T-helper 22 cell (primary cell): Measurements from ENCODE around the gene THAP7.
"Not testable (repeated sequence)": the region's sequence is repeated elsewhere in the genome, so short reads cannot be mapped to it uniquely, and the experiment has no call there.

Experiments used
- DNase-seq: peaks from one replicate; pipeline ENCODE4 v3.0.0-alpha.2; 2020; ENCODE audit warnings: low read depth

THAP7 gene

GRCh38 chr22:21001601-21002325 is at the start of gene THAP7:
Gene THAP7, minus strand, starts transcription at chr22:21002118. Its CDS starts 207 bp downstream, at chr22:21001911.
- DNase-seq = peak; percentile 94

- no peak for DNase-seq
Measured at GRCh38 chr22:21051145-21051830, 49.4 kb upstream of the THAP7 start.

- DNase-seq = not testable (repeated sequence)
Measured at GRCh38 chr22:21048965-21049364, 47.0 kb upstream of the THAP7 start.

- not testable (repeated sequence) for DNase-seq
Measured at GRCh38 chr22:21048448-21048847, 46.5 kb upstream of the THAP7 start.

- no peak for DNase-seq
Measured at GRCh38 chr22:21047730-21048129, 45.8 kb upstream of the THAP7 start.

- DNase-seq = no peak
Measured at GRCh38 chr22:21047035-21047661, 45.2 kb upstream of the THAP7 start.

GRCh38 chr22:21045585-21046294 is 43.8 kb upstream of the THAP7 start, which contains the start of gene LRRC74B:
Gene LRRC74B, plus strand, starts transcription at chr22:21045946. Its CDS starts 41 bp downstream, at chr22:21045987.
- peak; percentile 8 for DNase-seq

GRCh38 chr22:21044931-21045584 is 43.1 kb upstream of the THAP7 start:
- no peak for DNase-seq

- no peak for DNase-seq
Measured at GRCh38 chr22:21043860-21044535, 42.1 kb upstream of the THAP7 start.

GRCh38 chr22:21042978-21043859 is 41.3 kb upstream of the THAP7 start:
- DNase-seq = no peak

- no peak for DNase-seq
Measured at GRCh38 chr22:21041937-21042336, 40.0 kb upstream of the THAP7 start.

GRCh38 chr22:21039158-21039557 is 37.2 kb upstream of the THAP7 start:
- not testable (repeated sequence) for DNase-seq

GRCh38 chr22:21038405-21038804 is 36.5 kb upstream of the THAP7 start:
- DNase-seq = no peak

GRCh38 chr22:21034989-21035388 is 33.1 kb upstream of the THAP7 start:
- DNase-seq = no peak

GRCh38 chr22:21033895-21034294 is 32.0 kb upstream of the THAP7 start:
- no peak for DNase-seq

- DNase-seq = no peak
Measured at GRCh38 chr22:21032868-21033688, 31.2 kb upstream of the THAP7 start.

- DNase-seq = no peak
Measured at GRCh38 chr22:21032037-21032867, 30.3 kb upstream of the THAP7 start, which contains the start of gene SLC7A4. Gene SLC7A4, minus strand, starts transcription at chr22:21032561. Its CDS starts 749 bp downstream, at chr22:21031812.

- DNase-seq = no peak
Measured at GRCh38 chr22:21031545-21032036, 29.7 kb upstream of the THAP7 start.
